OCI-M1 (cell line): ENCODE results near the gene TMC7.

Experiments used
- DNase-seq: peaks from one replicate; lab custom pipeline; 2025; lab: John Stamatoyannopoulos, UW

The TMC7 gene

DNA sequence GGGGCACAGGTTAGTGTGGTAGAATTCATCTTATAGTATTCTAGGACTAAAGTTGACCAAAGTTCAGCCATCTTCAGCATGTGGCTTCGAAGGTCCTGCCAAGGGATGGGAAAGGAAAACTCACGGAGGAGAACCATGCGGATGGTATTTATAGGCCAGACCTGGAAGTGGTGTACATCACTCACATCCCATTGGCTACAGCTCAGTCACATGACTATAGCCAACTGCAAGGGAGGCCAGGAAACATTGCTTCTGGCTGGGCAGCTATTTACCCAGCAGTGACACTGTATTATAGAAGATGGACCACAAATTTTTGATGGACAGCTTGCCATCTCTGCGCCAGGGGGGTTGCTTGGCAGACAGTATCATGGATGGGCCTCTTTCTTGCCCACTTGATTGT, 48.0 kb downstream of the TMC7 start:
- no peak for DNase-seq

DNA sequence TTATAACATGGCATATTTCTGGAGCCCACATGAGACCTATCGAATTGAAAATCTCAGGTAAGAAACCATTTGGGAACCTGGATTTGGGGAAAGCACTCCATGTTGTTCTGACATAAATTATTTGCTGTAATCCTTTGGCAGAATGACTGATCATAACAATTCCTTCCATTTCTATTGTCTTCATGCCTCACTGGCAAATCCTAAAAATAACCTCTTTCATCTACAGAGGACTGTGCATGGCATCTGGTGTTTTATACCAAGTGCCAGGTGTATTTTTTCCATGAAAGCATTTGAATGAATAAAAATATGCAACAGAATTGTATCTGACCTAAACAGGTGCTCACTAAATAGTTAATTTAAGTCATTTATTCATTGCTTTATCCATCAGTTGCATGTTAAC, 50.0 kb downstream of the TMC7 start:
- DNase-seq, result no peak

DNA sequence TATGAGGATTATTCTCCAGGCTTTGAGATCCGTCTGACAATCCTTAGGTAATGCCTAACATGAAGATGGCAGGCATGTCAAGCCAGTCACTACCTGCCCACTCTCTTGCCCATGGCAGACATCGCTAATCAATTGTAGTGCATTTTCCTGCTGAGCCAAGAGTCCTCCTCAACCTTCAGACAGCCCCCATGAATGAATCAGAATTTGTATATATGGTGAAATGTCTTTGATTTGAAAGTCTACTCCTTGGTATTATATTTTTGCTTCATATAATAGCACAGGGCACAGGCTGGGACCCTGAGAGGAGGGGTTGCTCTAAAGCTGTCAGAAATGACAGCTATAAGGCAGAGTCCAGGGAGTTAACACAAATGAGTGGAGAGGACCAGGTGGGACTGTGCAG, 56.7 kb downstream of the TMC7 start:
- DNase-seq, result no peak

DNA sequence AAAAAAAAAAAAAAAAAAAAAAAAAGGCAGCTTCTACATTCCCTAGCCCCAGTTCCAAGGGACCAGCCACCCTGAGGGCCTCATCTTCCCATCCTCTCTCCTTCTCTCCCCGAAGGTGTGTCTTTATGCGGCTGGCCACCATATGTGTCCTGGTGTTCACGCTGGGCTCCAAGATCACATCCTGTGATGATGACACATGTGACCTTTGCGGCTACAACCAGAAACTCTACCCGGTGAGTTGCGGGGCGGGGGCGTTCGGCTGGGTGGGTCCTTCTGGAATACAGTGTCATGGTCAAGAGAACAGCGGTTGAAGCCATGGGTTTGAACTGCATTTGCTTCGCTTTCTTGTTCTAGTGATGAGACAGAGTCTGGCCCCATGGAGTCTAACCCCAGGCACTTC, 61.0 kb downstream of the TMC7 start:
- DNase-seq, result no peak

DNA sequence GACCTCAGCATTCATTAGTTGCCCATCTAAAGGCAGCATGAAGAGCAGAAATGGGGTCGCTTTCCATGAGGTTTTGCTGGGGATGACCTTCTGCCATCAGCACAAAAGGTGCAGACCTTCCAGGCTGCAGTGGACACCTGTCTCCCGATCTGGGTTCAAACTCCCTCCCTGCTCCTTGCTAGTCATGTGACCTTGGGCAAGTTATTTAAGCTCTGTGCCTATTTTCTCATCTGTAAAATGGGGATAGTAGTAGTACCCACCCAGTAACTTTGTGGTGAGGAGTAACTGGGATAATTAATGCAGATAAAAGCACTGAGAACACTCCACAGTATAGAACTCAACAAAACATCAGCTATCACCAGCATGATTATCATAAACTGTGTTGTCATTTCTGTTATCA, 62.3 kb downstream of the TMC7 start:
- no peak for DNase-seq

GRCh38 chr16:19062706-19063105, 79.0 kb downstream of the TMC7 start:
- DNase-seq, result no peak

- no peak for DNase-seq
Measured at GRCh38 chr16:19066988-19067348, 83.2 kb downstream of the TMC7 start.

- DNase-seq, result peak; percentile 99
Measured at GRCh38 chr16:19067349-19068236, 83.9 kb downstream of the TMC7 start, which contains the start of gene COQ7. Gene COQ7 (plus strand): TSS chr16:19067614. CDS start chr16:19067665, 51 bp downstream.

DNA sequence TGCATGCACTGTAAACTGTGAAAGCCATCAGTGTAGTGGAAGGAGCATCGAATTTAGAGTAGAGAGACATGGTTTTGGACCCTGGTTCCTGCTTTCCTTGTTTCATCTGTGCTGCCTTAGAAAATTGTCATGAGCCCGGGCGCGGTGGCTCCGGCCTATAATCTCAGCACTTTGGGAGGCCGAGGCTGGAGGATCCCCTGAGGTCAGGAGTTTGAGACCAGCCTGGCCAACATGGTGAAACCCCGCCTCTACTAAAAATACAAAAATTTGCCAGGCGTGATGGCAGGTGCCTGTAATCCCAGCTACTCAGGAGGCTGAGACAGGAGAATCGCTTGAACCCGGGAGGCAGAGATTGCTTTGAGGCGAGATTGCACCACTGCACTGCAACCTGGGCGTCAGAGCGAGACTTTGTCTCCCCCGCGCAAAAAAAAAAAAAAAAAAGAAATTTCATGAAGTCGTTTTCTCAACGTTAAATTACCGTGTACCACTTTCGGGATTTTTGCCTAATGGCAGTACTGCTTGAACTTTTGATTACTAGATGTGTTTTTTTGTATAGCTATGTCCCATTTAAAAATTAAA, 84.6 kb downstream of the TMC7 start:
- DNase-seq, result no peak

DNA sequence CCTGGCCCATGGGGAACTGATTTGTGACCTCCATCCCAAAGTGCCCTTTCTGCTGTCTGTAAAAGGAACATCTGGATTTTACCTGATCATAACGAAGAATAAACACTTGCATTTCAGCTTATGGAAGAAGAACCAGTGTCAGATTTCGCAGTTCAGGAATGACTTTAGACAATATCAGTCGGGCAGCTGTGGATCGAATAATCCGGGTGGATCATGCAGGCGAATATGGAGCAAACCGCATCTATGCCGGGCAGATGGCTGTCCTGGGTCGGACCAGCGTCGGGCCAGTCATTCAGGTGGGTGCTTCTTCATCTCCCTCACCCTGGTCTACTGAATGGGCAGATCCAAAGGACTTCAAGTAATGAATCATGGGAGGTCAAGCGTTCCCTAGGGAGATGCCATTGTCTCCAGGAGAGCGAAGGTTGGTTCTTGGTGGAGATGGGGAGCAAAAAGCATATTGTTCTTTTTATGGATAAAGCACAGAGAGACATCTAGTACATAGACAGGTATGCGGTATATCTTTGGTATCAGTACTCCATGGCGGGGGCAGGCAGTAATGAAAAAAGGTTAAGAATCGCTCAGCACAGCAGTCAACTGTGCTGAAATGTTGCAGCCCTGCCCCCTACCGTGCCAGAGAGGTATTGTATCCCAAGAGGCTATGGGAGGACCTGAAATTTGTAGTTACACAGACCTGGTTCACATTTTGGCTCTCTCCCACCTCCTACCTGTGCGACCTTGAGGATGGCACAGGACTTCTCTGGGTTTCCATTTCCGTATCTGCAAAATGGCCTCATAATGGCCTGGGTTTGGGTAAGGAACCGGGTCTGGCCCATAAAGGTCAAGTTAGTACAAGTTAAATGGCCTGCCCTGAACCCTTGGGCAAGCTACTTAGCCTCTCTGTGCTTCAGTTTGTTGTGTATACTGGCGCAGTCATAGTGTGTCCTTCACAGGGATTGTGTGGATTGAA, 88.4 kb downstream of the TMC7 start:
- DNase-seq, result peak; percentile 71

DNA sequence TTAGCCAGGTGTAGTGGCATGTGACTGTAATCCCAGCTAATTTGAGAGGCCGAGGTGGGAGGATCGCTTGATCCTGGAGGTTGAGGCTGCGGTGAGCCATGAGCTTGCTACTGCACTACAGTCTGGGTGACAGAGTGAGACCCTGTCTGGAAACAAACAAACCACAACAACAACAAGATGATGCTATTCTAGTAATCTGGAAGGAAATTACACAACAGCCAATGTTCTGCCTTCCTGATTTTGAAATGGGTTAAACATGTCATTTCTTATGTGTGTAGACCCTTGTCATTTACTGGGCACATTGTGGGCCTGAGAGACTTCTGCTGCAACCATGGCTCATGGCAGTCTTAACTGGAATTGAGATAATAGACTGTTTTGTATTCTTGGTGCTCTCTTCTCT, 89.6 kb downstream of the TMC7 start:
- no peak for DNase-seq

- no peak for DNase-seq
Measured at GRCh38 chr16:19073863-19074262, 90.1 kb downstream of the TMC7 start.

DNA sequence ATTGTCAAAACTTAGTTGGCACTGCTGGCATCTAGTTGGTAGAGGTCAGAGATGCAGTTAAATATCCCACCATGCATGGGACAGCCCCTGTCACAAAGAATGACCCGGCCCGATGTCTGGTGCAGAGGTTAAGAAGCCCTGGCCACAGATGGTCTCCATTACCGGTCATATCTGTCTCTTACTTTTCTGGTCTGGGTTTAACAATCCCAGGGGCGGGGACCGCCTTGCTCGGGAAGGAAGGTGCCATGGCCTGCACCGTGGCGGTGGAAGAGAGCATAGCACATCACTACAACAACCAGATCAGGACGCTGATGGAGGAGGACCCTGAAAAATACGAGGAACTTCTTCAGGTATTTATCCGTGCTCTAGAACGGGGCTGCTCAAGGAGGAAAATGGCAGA, 91.8 kb downstream of the TMC7 start:
- no peak for DNase-seq

DNA sequence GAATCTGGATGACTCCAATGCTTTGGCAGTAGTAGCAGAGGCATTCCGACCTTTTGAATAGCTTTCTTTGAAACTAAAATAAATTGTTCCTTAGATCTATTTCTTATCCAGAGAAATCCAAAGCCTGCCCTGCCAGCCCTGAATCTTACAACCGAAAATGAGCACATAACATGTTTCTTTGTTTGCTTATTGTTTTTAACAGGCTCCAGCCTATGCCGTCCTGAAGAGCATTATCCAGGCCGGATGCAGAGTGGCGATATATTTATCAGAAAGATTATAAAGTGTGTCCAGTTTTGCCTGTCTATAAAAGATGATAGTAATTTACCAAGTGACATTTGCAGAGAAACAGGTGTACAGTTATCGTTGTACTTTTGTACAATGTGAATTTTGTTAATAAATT, 94.1 kb downstream of the TMC7 start:
- no peak for DNase-seq

DNA sequence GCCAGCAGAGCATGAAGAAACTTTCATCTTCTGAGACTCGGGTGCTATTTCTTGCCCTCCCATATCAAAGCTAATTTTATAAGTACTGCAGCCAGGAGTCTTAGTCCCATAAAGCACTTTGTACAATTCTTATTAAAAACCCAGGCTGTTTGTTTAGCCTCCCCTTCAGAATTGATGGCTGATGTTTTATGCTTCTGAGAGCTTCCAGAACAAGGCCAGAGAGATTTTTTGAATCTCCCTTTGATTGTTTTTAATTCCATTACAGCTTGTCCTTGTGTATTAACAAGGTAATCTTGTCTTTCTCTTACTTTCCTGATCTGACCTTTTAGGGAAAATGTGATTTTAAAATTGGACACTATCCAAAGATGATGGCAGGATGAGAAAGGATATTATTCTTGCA, 99.9 kb downstream of the TMC7 start:
- DNase-seq, result no peak

GRCh38 chr16:19084139-19084538, 100.4 kb downstream of the TMC7 start:
- no peak for DNase-seq

DNA sequence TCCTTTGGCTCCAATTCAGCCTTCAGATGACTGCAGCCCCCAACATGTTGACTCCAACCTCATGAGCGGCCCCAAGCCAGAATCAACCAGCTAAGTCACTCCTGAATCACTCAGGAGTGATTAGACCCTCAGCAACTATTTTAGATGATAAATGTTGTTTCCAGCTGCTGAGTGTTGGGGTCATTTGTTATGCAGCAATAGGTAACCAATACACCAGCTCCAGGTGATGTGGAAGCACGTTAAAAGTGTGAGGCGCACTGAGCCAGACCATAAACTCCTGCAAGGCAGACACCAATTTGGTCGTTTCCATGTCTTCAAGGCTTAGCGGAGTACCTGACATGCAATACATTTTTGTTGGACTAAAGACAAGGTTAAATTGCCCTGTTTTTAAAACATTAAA, 101.1 kb downstream of the TMC7 start:
- DNase-seq, result no peak

DNA sequence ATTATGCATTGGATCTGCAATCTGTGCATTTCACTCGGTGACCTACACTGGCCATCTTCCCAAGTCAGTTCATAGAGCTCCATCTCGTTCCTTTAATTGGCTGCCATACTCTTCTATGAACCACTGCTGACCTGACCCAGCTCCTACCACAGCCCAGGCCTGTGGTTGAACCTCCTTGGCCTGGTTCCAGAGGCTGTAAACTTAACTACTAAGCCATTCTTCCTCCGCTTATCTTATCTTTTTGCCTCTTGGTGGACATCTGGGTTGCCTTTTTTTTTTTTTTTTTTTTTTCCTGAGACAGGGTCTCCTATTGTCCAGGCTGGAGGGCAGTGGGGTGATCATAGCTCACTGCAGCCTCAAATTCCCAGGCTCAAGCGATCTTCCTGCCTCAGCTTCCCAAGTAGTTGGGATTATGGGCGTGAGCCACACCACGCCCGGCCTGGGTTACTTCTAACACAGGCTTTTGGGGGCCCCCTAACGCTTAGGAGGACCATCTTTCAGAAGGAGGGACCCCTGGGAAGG, 102.0 kb downstream of the TMC7 start:
- peak; percentile 93 for DNase-seq

DNA sequence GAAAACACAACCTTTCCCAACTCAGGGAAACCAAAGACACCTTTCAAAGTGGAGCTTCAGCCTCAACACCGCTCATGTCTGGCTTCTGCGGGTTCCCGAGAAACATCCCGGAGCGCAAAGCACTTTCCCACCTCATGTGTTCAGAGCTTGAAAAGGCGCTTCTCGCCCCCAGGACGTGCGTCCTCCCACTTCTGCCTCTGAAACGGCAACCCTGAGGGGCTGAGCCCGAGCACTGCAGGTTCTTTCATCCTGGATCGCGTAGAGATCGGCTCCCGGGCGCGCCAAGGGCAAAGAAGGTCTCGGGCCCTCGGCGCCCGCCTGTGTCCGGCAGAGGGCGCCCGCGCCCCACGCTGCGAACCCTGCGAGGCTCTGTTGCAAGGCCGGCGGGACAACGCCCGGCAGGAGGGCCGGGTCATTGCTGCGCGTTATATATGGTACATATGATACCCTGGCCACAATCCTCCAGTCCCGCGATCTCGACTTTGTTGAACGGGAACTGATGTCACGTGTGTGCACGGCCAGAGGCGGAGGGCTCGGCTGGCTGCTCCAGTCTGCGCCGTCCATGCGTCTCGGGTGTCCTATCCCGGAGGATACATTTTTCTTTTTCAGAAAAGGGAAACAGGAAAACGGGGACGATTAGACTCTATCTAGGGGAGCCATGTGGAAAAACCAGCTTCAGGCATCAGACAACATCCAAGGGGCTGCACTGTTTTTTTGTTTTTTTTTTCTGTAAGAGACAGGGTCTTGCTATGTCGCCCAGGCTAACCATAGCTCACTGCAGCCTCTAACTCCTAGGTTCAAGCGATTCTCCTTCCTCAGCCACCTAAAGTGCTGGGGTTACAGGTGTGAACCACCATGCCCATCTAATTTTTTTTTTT, 102.8 kb downstream of the TMC7 start:
- peak; percentile 97 for DNase-seq

GRCh38 chr16:19088341-19088916, 104.7 kb downstream of the TMC7 start:
- DNase-seq, result no peak

DNA sequence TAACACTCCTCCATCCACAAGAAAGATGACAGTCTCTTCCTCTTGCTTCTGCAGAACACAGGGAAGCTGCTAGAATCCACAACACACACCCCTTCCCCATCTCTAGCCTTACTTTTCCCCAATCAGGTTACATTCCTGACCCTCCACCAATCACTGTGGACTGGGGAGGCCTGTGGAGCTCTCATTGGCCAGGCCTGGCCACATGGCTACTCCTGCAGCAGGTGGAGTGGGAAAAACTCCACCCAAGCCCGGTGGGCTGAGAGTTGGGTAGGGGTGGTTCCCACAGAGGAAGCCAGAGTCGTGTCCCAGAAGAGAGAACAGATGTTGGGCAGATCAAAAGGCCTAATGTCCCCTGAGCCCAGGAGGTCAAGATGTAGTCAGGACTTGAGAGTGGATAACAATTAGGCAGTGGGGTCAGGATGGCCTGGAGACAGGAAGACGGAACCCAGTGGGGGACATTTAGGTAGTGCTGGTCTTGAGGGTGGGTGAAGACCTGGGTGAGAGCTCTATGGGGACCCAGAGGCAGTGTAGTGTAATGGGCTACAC, 105.7 kb downstream of the TMC7 start:
- DNase-seq, result no peak
